NT2/D1 (cell line): ENCODE results near the gene RBCK1.

ENCODE experiments used
- DNase-seq: peaks from one replicate; pipeline ENCODE4 v3.0.0-alpha.2; 2011; ENCODE audit warnings: low read depth, low spot score
- H3K27me3 ChIP-seq: 2 replicates; pipeline ENCODE4 v1.6.0; 2011; ENCODE audit warnings: mild to moderate bottlenecking; ENCODE audit not compliant: insufficient read length, insufficient read depth
- H3K36me3 ChIP-seq: 2 replicates; pipeline ENCODE4 v1.6.1; 2011; ENCODE audit warnings: mild to moderate bottlenecking, low read length, mixed read lengths; ENCODE audit not compliant: insufficient read depth, insufficient read length
- H3K4me1 ChIP-seq: 2 replicates; pipeline ENCODE4 v1.5.1; 2011; ENCODE audit not compliant: insufficient read depth, insufficient read length
- H3K4me3 ChIP-seq: 2 replicates; pipeline ENCODE4 v1.5.1; 2011; ENCODE audit warnings: low read depth; ENCODE audit not compliant: insufficient read length
- H3K9ac ChIP-seq: 2 replicates; pipeline ENCODE4 v1.6.0; 2011; ENCODE audit warnings: low read depth; ENCODE audit not compliant: insufficient read length
- H3K9me3 ChIP-seq: 2 replicates; pipeline ENCODE4 v1.5.1; 2011; ENCODE audit warnings: mild to moderate bottlenecking, low read length; ENCODE audit not compliant: insufficient read depth
- SUZ12 ChIP-seq: IDR thresholded peaks from 2 replicates; pipeline ENCODE4 v1.6.1; 2011; ENCODE audit not compliant: insufficient read length, insufficient read depth; ENCODE audit errors: extremely low read depth
- YY1 ChIP-seq: IDR thresholded peaks from 2 replicates; pipeline ENCODE4 v1.6.1; 2011; ENCODE audit not compliant: insufficient read length, insufficient read depth
- ZNF274 ChIP-seq: IDR thresholded peaks from 2 replicates; pipeline ENCODE4 v1.6.1; 2011; ENCODE audit warnings: mild to moderate bottlenecking, low read depth, low read length

Gene RBCK1

GRCh38 chr20:409697-410559, 1.8 kb downstream of the RBCK1 start:
- Histone ChIP-seq H3K9ac (no peak overlapping the region), H3K36me3 (peaks cover 31% of the 10 kb centered on the region), H3K9me3 (peaks cover 12% of the 10 kb centered on the region; the same call in 1 of the 2 replicates), H3K4me1 (peaks cover 2% of the 10 kb centered on the region), H3K27me3 (no peaks in the 10 kb centered on the region), H3K4me3 (no peak overlapping the region)
- TF ChIP-seq YY1 (no peak), ZNF274 (no peak), SUZ12 (no peak)
- no peak for DNase-seq

- Histone ChIP-seq H3K9ac (no peak overlapping the region), H3K4me3 (no peak overlapping the region), H3K9me3 (peaks cover 12% of the 10 kb centered on the region; the same call in 1 of the 2 replicates), H3K4me1 (peaks cover 2% of the 10 kb centered on the region), H3K27me3 (no peaks in the 10 kb centered on the region), H3K36me3 (peaks cover 35% of the 10 kb centered on the region)
- DNase-seq: no peak
- TF ChIP-seq SUZ12 (no peak), YY1 (no peak), ZNF274 (no peak)
Measured at GRCh38 chr20:412081-412480, 4.0 kb downstream of the RBCK1 start.

- no peaks in the 10 kb centered on the region for H3K27me3 ChIP-seq
- peaks cover 12% of the 10 kb centered on the region; the same call in 1 of the 2 replicates for H3K9me3 ChIP-seq
- H3K9ac ChIP-seq: no peak overlapping the region
- no peak for DNase-seq
- H3K4me1 ChIP-seq: peaks cover 2% of the 10 kb centered on the region
- H3K4me3 ChIP-seq: no peak overlapping the region
- H3K36me3 ChIP-seq: peaks cover 49% of the 10 kb centered on the region
- no peak for TF ChIP-seq YY1
- no peak for TF ChIP-seq SUZ12
- no peak for TF ChIP-seq ZNF274
Measured at GRCh38 chr20:414161-414560, 6.1 kb downstream of the RBCK1 start.

- no peak overlapping the region for H3K4me3 ChIP-seq
- H3K36me3 ChIP-seq: peaks cover 50% of the 10 kb centered on the region
- no peak for DNase-seq
- TF ChIP-seq SUZ12 (no peak), YY1 (no peak), ZNF274 (no peak)
- H3K4me1 ChIP-seq: peaks cover 2% of the 10 kb centered on the region
- no peak overlapping the region for H3K9ac ChIP-seq
- no peaks in the 10 kb centered on the region for H3K27me3 ChIP-seq
- H3K9me3 ChIP-seq: peaks cover 12% of the 10 kb centered on the region; the same call in 1 of the 2 replicates
Measured at GRCh38 chr20:415820-416322, 7.8 kb downstream of the RBCK1 start.

- H3K36me3 ChIP-seq: peaks cover 52% of the 10 kb centered on the region
- TF ChIP-seq YY1 (no peak), SUZ12 (no peak), ZNF274 (no peak)
- no peak for DNase-seq
- H3K4me1 ChIP-seq: peaks cover 2% of the 10 kb centered on the region
- H3K27me3 ChIP-seq: no peaks in the 10 kb centered on the region
- no peak overlapping the region for H3K9ac ChIP-seq
- H3K9me3 ChIP-seq: peaks cover 5% of the 10 kb centered on the region; the same call in 1 of the 2 replicates
- no peak overlapping the region for H3K4me3 ChIP-seq
Measured at GRCh38 chr20:416950-417800, 9.1 kb downstream of the RBCK1 start.

GRCh38 chr20:417801-418342, 9.8 kb downstream of the RBCK1 start:
- Histone ChIP-seq H3K36me3 (peaks cover 55% of the 10 kb centered on the region), H3K4me3 (no peak overlapping the region), H3K27me3 (no peaks in the 10 kb centered on the region), H3K9ac (no peak overlapping the region), H3K4me1 (peaks cover 2% of the 10 kb centered on the region), H3K9me3 (no peaks in the 10 kb centered on the region; the same call in 1 of the 2 replicates)
- no peak for DNase-seq
- TF ChIP-seq YY1 (no peak), ZNF274 (no peak), SUZ12 (no peak)
